HepG2 (cell line): ENCODE results near the gene RPS6KL1. TPM values are rescaled to one million over a fixed set of nuclear protein-coding genes. Genes with fewer than 3 reads are reported as not detected.

Experiments
- DPF2 ChIP-seq: sonication (generic); formaldehyde crosslinking; IDR thresholded peaks from 2 replicates; pipeline ENCODE4 v1.4.0; 2020; ENCODE audit warnings: mild to moderate bottlenecking, low read depth, missing genetic modification reagents, borderline replicate concordance
- ETV6 ChIP-seq: sonication (generic); formaldehyde crosslinking; conservative IDR thresholded peaks from 2 replicates; pipeline ENCODE4 v1.4.0; 2020; ENCODE audit warnings: missing genetic modification reagents
- HOXA5 ChIP-seq: sonication (generic); formaldehyde crosslinking; IDR thresholded peaks from 2 replicates; pipeline ENCODE4 v1.4.0; 2020; ENCODE audit warnings: missing genetic modification reagents
- KDM3A ChIP-seq: IDR thresholded peaks from 2 replicates; pipeline ENCODE4 v1.6.1; 2018; ENCODE audit warnings: low read depth, missing compliant biosample characterization
- KMT2B ChIP-seq: IDR thresholded peaks from 2 replicates; pipeline ENCODE4 v1.6.1; 2016; ENCODE audit warnings: missing genetic modification reagents, missing compliant biosample characterization
- MTA3 ChIP-seq: sonication (generic); formaldehyde crosslinking; IDR thresholded peaks from 2 replicates; pipeline ENCODE4 v1.4.0; 2020; ENCODE audit warnings: missing genetic modification reagents
- NFE2 ChIP-seq: sonication (generic); formaldehyde crosslinking; IDR thresholded peaks from 2 replicates; pipeline ENCODE4 v1.4.0; 2020; ENCODE audit warnings: missing genetic modification reagents
- PAXIP1 ChIP-seq: sonication (generic); formaldehyde crosslinking; conservative IDR thresholded peaks from 2 replicates; pipeline ENCODE4 v1.4.0; 2020; ENCODE audit warnings: mild to moderate bottlenecking, missing genetic modification reagents, moderate library complexity
- PRPF4 ChIP-seq: fragments of 200-400 bp; formaldehyde crosslinking; IDR thresholded peaks from 2 replicates; pipeline ENCODE4 v1.6.1; 2016; ENCODE audit warnings: low read length, low read depth; ENCODE audit not compliant: poor library complexity, severe bottlenecking
- RARG ChIP-seq: sonication (generic); formaldehyde crosslinking; IDR thresholded peaks from 2 replicates; pipeline ENCODE4 v1.4.0; 2020; ENCODE audit warnings: low read depth, mild to moderate bottlenecking, missing genetic modification reagents
- SMYD3 ChIP-seq: sonication (generic); formaldehyde crosslinking; IDR thresholded peaks from 2 replicates; pipeline ENCODE4 v1.8.1; 2023; ENCODE audit warnings: mild to moderate bottlenecking, missing genetic modification reagents
- TOPORS ChIP-seq: sonication (generic); formaldehyde crosslinking; IDR thresholded peaks from 2 replicates; pipeline ENCODE4 v1.8.0; 2023; ENCODE audit warnings: mild to moderate bottlenecking, missing genetic modification reagents
- YY1 ChIP-seq: IDR thresholded peaks from 2 replicates; pipeline ENCODE4 v1.6.1; 2011; ENCODE audit warnings: low read length, low read depth, moderate library complexity, mild to moderate bottlenecking; ENCODE audit not compliant: insufficient read depth, insufficient replicate concordance
- ZBTB37 ChIP-seq: sonication (generic); formaldehyde crosslinking; IDR thresholded peaks from 2 replicates; pipeline ENCODE4 v1.4.0; 2020; ENCODE audit warnings: mild to moderate bottlenecking, missing genetic modification reagents
- ZBTB46 ChIP-seq: sonication (generic); formaldehyde crosslinking; IDR thresholded peaks from 2 replicates; pipeline ENCODE4 v1.4.0; 2020; ENCODE audit warnings: mild to moderate bottlenecking, missing genetic modification reagents, borderline replicate concordance
- ZNF263 ChIP-seq: sonication (generic); formaldehyde crosslinking; IDR thresholded peaks from 2 replicates; pipeline ENCODE4 v1.4.0; 2020; ENCODE audit warnings: missing genetic modification reagents
- ZNF496 ChIP-seq: sonication (generic); formaldehyde crosslinking; IDR thresholded peaks from 2 replicates; pipeline ENCODE4 v1.8.1; 2023; ENCODE audit warnings: mild to moderate bottlenecking, moderate library complexity, missing genetic modification reagents; ENCODE audit not compliant: insufficient replicate concordance
- ZNF775 ChIP-seq: sonication (generic); formaldehyde crosslinking; IDR thresholded peaks from 2 replicates; pipeline ENCODE4 v1.4.0; 2020; ENCODE audit warnings: missing genetic modification reagents, mild to moderate bottlenecking, moderate library complexity, borderline replicate concordance
- polyA plus RNA-seq, 8 experiments: library from polyadenylated mRNA; depleted of rRNA in 3 of 8; stranded (reverse) in 7 of 8; unstranded in 1 of 8; fragments of >200 nt; fragmentation: Illumina TruSeq in 4 of 8; extraction: Trizol in 4 of 8; gene quantifications; 2 replicates each; pipeline versions ENCODE4 v1.2.1 to v1.2.3, GENCODE V29; 2011 to 2016; ENCODE audit warnings: low read depth in 4 of 8, missing spikeins in 1 of 8, mixed read lengths in 1 of 8; ENCODE audit not compliant: insufficient read depth in 1 of 8
- total RNA-seq, 5 experiments: library from RNA; depleted of rRNA; stranded (reverse); fragments of >200 nt; fragmentation: Illumina TruSeq; extraction: Trizol; gene quantifications; 2 replicates each; pipeline ENCODE4 v1.2.3, GENCODE V29; 2016; ENCODE audit warnings: low read depth in 1 of 5

RPS6KL1 gene
- total and polyA plus RNA-seq, 2 of the 13 experiments (the other 11 are each of a cell fraction or from before 2014, with no cell fraction given), result 6.5 to 11.5 TPM

GRCh38 chr14:74954232-74954946 lies 31.3 kb upstream of the RPS6KL1 start (continued):
- TF ChIP-seq SMYD3 (CRISPR knock-in tag) (no peak), KMT2B (no peak; the same call in 1 of the 2 replicates), KDM3A (no peak), ZNF496 (CRISPR knock-in tag) (no peak), YY1 (peak; percentile 33), HOXA5 (CRISPR knock-in tag) (no peak), NFE2 (CRISPR knock-in tag) (no peak), ZBTB37 (CRISPR knock-in tag) (0 out of 2 replicates have a peak, but pooled peaks have one; percentile 30), MTA3 (CRISPR knock-in tag) (no peak), ZBTB46 (CRISPR knock-in tag) (no peak; the same call in 1 of the 2 replicates), ZNF775 (CRISPR knock-in tag) (no peak), TOPORS (no peak), ETV6 (0 out of 2 replicates have a peak, but pooled peaks have one; percentile 15), ZNF263 (no peak; the same call in none of the 2 replicates), PAXIP1 (CRISPR knock-in tag) (peak; percentile 50), RARG (CRISPR knock-in tag) (no peak), DPF2 (CRISPR knock-in tag) (no peak), PRPF4 (no peak)
